ENCODE data around the gene TBC1D7.

TBC1D7 gene

GRCh38 chr6:13328076-13328874, at the start of gene TBC1D7:
TSS of gene TBC1D7 (minus strand) at chr6:13328537. CDS start at chr6:13326898, 1,639 bp downstream.
- TF ChIP-seq GATA3 (IDR thresholded peaks at IDR 0.05; ENCODE audit: low read depth, low read length): no peak
- no peak for TF ChIP-seq GATA2 (IDR thresholded peaks at IDR 0.05; ENCODE audit: low read depth, low read length)

GRCh38 chr6:13377054-13377758, 48.9 kb upstream of the TBC1D7 start:
- TF ChIP-seq GATA2 (IDR thresholded peaks at IDR 0.05; ENCODE audit: low read depth, low read length) (no peak), GATA3 (IDR thresholded peaks at IDR 0.05; ENCODE audit: low read depth, low read length) (no peak)

DNA sequence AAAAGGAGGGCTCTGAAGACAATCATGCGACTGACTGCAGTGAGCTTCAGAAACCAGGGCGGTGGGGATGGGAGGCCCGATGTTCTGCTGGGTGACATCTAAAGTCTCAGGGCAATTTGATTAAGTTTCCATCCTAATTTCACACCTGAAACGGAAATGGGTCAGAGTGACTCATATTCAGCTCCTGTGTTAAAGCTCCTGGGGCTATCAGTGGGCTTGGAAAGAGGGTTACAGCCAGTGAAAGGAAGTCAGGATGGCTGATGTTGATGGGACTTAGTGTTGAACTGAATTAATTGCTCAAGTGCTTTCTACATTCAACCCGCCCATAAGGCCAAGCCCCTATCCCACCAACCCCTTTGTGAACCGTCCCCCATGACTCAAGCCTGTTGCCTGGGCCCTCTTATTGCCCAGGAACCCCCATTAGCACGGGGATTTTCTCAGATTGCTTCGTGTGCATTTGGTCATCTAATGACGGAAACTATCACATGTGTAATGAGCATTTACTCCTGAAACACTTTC, 47.1 kb upstream of the TBC1D7 start:
- no peak for TF ChIP-seq GATA3 (IDR thresholded peaks at IDR 0.05; ENCODE audit: low read depth, low read length)
- no peak for TF ChIP-seq GATA2 (IDR thresholded peaks at IDR 0.05; ENCODE audit: low read depth, low read length)

DNA sequence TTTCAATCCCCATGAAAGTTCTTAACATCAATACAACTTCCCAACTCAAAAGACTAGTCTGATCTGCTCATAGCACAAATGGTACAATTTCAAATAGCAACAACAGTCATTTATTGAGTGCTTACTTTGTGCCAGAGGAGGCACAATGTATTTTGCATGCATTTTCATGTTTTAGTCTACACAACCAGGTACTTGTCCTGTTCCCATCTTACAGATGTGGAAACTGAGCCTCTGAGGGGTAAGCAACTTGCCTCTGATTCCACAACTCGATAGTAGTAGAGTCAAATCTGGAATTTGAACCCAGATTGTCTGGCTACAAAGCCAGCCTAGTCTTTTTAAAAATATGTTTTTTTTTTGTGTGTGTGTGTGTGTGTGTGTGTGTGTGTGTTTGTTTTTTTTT, 45.6 kb upstream of the TBC1D7 start:
- TF ChIP-seq GATA2 (IDR thresholded peaks at IDR 0.05; ENCODE audit: low read depth, low read length) (no peak), GATA3 (IDR thresholded peaks at IDR 0.05; ENCODE audit: low read depth, low read length) (no peak)

GRCh38 chr6:13373488-13373886, 45.1 kb upstream of the TBC1D7 start:
- TF ChIP-seq GATA3 (IDR thresholded peaks at IDR 0.05; ENCODE audit: low read depth, low read length) (no peak), GATA2 (IDR thresholded peaks at IDR 0.05; ENCODE audit: low read depth, low read length) (no peak)

DNA sequence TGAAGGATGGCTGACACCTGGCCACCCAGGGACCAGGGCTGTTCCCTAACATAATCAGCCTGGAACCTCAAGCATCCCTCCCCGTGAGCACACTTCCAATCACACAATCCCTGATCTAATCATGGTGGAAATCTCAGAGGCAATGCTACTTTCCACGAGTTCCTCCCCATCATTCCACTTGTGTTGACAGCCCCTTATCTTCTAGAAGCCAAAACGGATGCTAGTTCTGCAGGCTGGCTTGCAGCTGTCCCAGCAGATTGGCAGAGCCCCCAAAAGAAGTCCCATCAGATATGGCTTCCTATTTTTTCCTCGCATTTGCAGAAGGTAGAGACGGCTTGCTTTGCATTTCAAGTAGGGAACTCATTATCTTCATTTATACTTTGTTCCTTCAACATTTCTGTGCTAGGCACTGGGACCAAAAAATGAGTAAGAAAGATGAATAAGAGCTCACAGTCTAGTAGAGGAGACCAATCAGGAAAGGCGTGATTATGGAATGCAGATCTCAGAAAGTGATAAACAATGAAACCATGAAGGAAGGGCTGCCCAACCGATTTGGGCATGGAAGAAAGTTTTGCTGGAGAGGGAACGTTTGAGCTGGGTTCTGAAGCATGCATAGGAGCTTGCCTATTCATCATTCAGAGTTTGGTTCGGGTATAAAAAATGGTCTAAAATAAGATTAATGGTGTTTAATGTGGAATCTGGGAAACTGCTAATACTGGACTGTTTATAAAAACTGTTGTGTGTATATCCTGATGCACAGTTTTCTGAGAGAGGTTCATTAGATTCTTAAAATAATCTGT, 44.6 kb upstream of the TBC1D7 start:
- no peak for TF ChIP-seq GATA3 (IDR thresholded peaks at IDR 0.05; ENCODE audit: low read depth, low read length)
- TF ChIP-seq GATA2 (IDR thresholded peaks at IDR 0.05; ENCODE audit: low read depth, low read length): peak; percentile 7; the same call in 1 of the 2 replicates

DNA sequence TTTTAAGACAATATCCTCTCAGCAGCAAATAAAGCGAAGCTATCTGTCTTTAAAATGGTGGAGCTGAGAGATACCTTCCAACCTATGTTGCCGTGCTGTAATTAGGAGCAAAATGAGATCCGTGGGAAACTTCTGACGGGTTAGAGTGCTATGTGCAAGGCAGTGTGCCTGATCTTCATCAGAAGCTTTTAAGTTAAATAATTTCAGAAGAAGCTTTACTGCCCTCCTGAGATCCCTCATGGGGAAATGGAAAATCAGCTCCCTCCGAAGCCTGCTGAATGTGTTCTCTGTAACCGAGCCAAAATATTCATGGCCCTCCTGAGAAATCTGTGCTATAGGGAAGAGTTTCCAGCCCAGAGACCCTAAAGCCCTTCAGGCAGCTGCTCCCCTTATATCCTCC, 43.7 kb upstream of the TBC1D7 start:
- no peak for TF ChIP-seq GATA2 (IDR thresholded peaks at IDR 0.05; ENCODE audit: low read depth, low read length)
- no peak for TF ChIP-seq GATA3 (IDR thresholded peaks at IDR 0.05; ENCODE audit: low read depth, low read length)

DNA sequence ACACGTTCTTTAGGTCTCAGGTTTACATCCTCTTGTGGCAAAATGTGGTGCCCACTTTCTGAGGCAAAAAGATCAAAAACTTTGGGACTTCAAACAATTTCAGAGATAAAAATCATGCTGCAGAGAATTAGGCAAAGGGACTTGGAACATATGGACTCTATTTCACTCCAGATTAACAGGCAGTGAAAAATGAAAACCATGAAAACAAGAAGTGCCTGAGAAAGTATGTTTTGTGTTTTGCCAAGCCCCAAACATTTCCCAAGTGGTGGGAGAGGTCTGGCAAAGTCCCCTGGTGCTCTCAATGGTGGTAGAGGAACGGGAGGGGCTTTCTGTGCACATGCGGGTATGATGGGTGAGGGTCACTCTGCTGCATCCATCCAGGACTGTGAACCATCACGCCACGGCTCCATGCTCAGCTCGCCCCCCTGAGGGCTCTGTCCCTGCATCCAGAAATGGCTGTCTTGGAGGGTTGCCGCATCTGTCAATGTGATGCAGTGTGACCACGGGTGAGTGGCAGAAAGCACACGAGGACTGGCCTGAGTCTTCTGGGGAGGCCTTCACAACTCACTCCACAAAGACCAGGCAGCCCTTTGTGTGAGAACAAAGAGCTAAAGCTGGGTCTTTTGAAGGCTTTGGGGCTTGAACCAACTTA, 43.2 kb upstream of the TBC1D7 start:
- TF ChIP-seq GATA2 (IDR thresholded peaks at IDR 0.05; ENCODE audit: low read depth, low read length) (no peak), GATA3 (IDR thresholded peaks at IDR 0.05; ENCODE audit: low read depth, low read length) (no peak)

DNA sequence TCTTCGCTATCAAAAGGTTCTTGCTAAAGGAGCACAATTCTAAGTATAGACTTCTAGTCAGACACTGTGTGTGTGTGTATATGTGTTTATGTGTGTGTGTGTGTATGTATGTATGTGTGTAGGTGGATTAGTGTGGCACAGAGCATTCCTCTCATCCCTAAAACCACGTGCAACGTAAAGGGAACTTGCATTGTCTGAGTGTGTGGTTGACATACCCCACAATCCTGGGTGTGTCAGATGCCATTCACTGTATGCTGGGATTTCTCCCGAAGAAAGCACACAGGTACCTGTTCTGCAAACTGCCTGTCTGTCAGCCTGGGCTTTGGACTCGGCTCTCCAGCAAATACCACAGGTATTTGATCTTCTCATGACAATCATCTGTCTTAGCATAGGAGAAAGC, 42.3 kb upstream of the TBC1D7 start:
- no peak for TF ChIP-seq GATA3 (IDR thresholded peaks at IDR 0.05; ENCODE audit: low read depth, low read length)
- TF ChIP-seq GATA2 (IDR thresholded peaks at IDR 0.05; ENCODE audit: low read depth, low read length): no peak

DNA sequence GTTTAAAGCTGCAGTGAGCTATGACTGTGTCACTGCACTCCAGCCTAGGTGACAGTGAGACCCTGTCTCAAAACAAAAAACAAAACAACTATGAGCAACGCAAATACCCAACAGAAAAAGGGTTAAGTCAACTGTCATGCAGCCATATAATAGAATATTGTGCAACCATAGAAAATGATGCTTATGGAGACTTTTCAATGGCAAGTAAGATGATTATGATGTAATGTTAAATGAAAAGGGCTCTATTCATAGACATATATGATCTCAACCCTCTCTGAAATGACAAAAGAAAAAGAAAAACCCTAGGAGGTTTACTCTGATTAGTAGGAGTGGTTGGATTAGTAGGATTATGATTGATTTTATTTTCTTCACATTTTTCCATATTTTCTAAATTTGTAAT, 41.3 kb upstream of the TBC1D7 start:
- TF ChIP-seq GATA2 (IDR thresholded peaks at IDR 0.05; ENCODE audit: low read depth, low read length) (no peak), GATA3 (IDR thresholded peaks at IDR 0.05; ENCODE audit: low read depth, low read length) (no peak)

- TF ChIP-seq GATA2 (IDR thresholded peaks at IDR 0.05; ENCODE audit: low read depth, low read length) (no peak), GATA3 (IDR thresholded peaks at IDR 0.05; ENCODE audit: low read depth, low read length) (no peak)
Observed at GRCh38 chr6:13368731-13369115, 40.4 kb upstream of the TBC1D7 start.

- no peak for TF ChIP-seq GATA3 (IDR thresholded peaks at IDR 0.05; ENCODE audit: low read depth, low read length)
- TF ChIP-seq GATA2 (IDR thresholded peaks at IDR 0.05; ENCODE audit: low read depth, low read length): no peak
Observed at GRCh38 chr6:13368079-13368730, 39.9 kb upstream of the TBC1D7 start.

GRCh38 chr6:13367396-13367795, 39.1 kb upstream of the TBC1D7 start:
- no peak for TF ChIP-seq GATA2 (IDR thresholded peaks at IDR 0.05; ENCODE audit: low read depth, low read length)
- no peak for TF ChIP-seq GATA3 (IDR thresholded peaks at IDR 0.05; ENCODE audit: low read depth, low read length)
